ENCODE results near the gene PLTP.

GRCh38 chr20:45878076-45878761 lies 33.7 kb downstream of the PLTP start:
- TF ChIP-seq POLR2AphosphoS5 (IDR thresholded peaks at IDR 0.05; ENCODE audit: low read depth, low read length) (no peak), TAF1 (IDR thresholded peaks at IDR 0.05; ENCODE audit: borderline replicate concordance, low read depth, low read length) (no peak)
